Activated CD4-positive, alpha-beta T cell treated with anti-CD3 and anti-CD28 coated beads, Interleukin-2, amount 50 U/mL, for 1 hour (primary cell): Measurements from ENCODE around the gene IPO13.

Experiments used
- DNase-seq: peaks from one replicate; pipeline ENCODE4 v3.0.0-alpha.2; 2020

IPO13 gene

GRCh38 chr1:43931711-43932660, 14.8 kb upstream of the IPO13 start:
- DNase-seq, result no peak

GRCh38 chr1:43932786-43933385, 13.9 kb upstream of the IPO13 start:
- no peak for DNase-seq

- no peak for DNase-seq
Measured at GRCh38 chr1:43933386-43934100, 13.2 kb upstream of the IPO13 start, which contains the start of gene ARTN. TSS of gene ARTN (plus strand) at chr1:43933801. CDS start at chr1:43935657, 1,856 bp downstream.

GRCh38 chr1:43934101-43934985, 12.4 kb upstream of the IPO13 start:
- DNase-seq, result peak; percentile 56

GRCh38 chr1:43934986-43935324, 11.8 kb upstream of the IPO13 start:
- no peak for DNase-seq

GRCh38 chr1:43935711-43936427, 10.9 kb upstream of the IPO13 start:
- no peak for DNase-seq

GRCh38 chr1:43936431-43937151, 10.2 kb upstream of the IPO13 start:
- DNase-seq, result no peak

- DNase-seq, result no peak
Measured at GRCh38 chr1:43937179-43937865, 9.4 kb upstream of the IPO13 start.

GRCh38 chr1:43938383-43938782, 8.4 kb upstream of the IPO13 start:
- no peak for DNase-seq

- no peak for DNase-seq
Measured at GRCh38 chr1:43938892-43939587, 7.7 kb upstream of the IPO13 start.

- no peak for DNase-seq
Measured at GRCh38 chr1:43942411-43942810, 4.3 kb upstream of the IPO13 start.

- no peak for DNase-seq
Measured at GRCh38 chr1:43944860-43945259, 1.9 kb upstream of the IPO13 start.

- DNase-seq, result no peak
Measured at GRCh38 chr1:43945674-43946235, 995 bp upstream of the IPO13 start.

- DNase-seq, result no peak
Measured at GRCh38 chr1:43947061-43947873, 517 bp downstream of the IPO13 start.

- no peak for DNase-seq
Measured at GRCh38 chr1:43947874-43948437, 1.2 kb downstream of the IPO13 start.

- no peak for DNase-seq
Measured at GRCh38 chr1:43949678-43950077, 2.9 kb downstream of the IPO13 start.

- DNase-seq, result no peak
Measured at GRCh38 chr1:43951021-43951985, 4.6 kb downstream of the IPO13 start.
